Gastroesophageal sphincter (tissue), 3 donors: ENCODE results near the gene CDK5R2.

Source experiments
- CTCF ChIP-seq, 4 experiments: fragments of 200-600 bp in 2 of 4; fragments of 450-650 bp in 2 of 4; sonication (generic) in 1 of 4; IDR thresholded peaks; one replicate each; pipeline ENCODE4 v1.5.1; 2017 to 2019; ENCODE audit warnings: antibody characterized with exemption in 4 of 4, mild to moderate bottlenecking in 2 of 4, moderate library complexity in 2 of 4
- POLR2AphosphoS5 ChIP-seq: sonication (generic); formaldehyde crosslinking; IDR thresholded peaks from one replicate; pipeline ENCODE4 v1.6.1; 2017; ENCODE audit warnings: antibody characterized with exemption

GRCh38 chr2:219001577-219002394 is 42.3 kb downstream of the CDK5R2 start:
- TF ChIP-seq CTCF (IDR thresholded peaks at IDR 0.05) = no peak
- no peak for TF ChIP-seq POLR2AphosphoS5
